Ecto neural progenitor cell (in vitro differentiated cells): Measurements from ENCODE around the gene KCNQ2.

ENCODE experiments used
- DNase-seq: peaks from one replicate; pipeline ENCODE4 v3.0.0-alpha.2; 2018; ENCODE audit warnings: low spot score

The KCNQ2 gene

GRCh38 chr20:63454731-63455567, 17.5 kb downstream of the KCNQ2 start:
- DNase-seq, result no peak

GRCh38 chr20:63452821-63453523, 19.5 kb downstream of the KCNQ2 start:
- peak; percentile 71 for DNase-seq

GRCh38 chr20:63452341-63452740, 20.1 kb downstream of the KCNQ2 start:
- DNase-seq, result no peak

- DNase-seq, result no peak
These were observed 20.6 kb downstream of the KCNQ2 start for GRCh38 chr20:63451821-63452220.

GRCh38 chr20:63449796-63450730, 22.4 kb downstream of the KCNQ2 start:
- no peak for DNase-seq

GRCh38 chr20:63449025-63449424, 23.4 kb downstream of the KCNQ2 start:
- DNase-seq, result no peak

- DNase-seq, result no peak
These were observed 24.4 kb downstream of the KCNQ2 start for GRCh38 chr20:63448031-63448430.

GRCh38 chr20:63447320-63447719, 25.1 kb downstream of the KCNQ2 start:
- DNase-seq, result no peak

- no peak for DNase-seq
These were observed 26.0 kb downstream of the KCNQ2 start for GRCh38 chr20:63446216-63447024.

GRCh38 chr20:63445075-63445734, 27.2 kb downstream of the KCNQ2 start:
- DNase-seq, result no peak

- DNase-seq, result no peak
These were observed 27.9 kb downstream of the KCNQ2 start for GRCh38 chr20:63444548-63444947.

GRCh38 chr20:63443606-63444395, 28.7 kb downstream of the KCNQ2 start:
- DNase-seq, result no peak

GRCh38 chr20:63442100-63442493, 30.4 kb downstream of the KCNQ2 start:
- peak; percentile 65 for DNase-seq

GRCh38 chr20:63441136-63442099, 31.0 kb downstream of the KCNQ2 start:
- no peak for DNase-seq

GRCh38 chr20:63440366-63440955, 32.0 kb downstream of the KCNQ2 start:
- no peak for DNase-seq

GRCh38 chr20:63439866-63440265, 32.6 kb downstream of the KCNQ2 start:
- DNase-seq, result no peak

- no peak for DNase-seq
These were observed 34.3 kb downstream of the KCNQ2 start for GRCh38 chr20:63438121-63438520.

- no peak for DNase-seq
These were observed 36.9 kb downstream of the KCNQ2 start for GRCh38 chr20:63435552-63435951.
